NCI-H748 (cell line): ENCODE data around the gene CREG2.

Experiments
- DNase-seq: peaks from one replicate; lab custom pipeline; 2025; ENCODE audit not compliant: unreplicated experiment; lab: John Stamatoyannopoulos, UW

CREG2 gene

GRCh38 chr2:101310090-101310833 lies 77.0 kb downstream of the CREG2 start:
- no peak for DNase-seq

GRCh38 chr2:101308432-101309210 lies 78.7 kb downstream of the CREG2 start, which contains the start of gene RNF149:
TSS of gene RNF149 (minus strand) at chr2:101308701. CDS start at chr2:101308588, 113 bp downstream.
- DNase-seq = peak; percentile 82

- peak; percentile 52 for DNase-seq
Measured at GRCh38 chr2:101307950-101308431, 79.3 kb downstream of the CREG2 start.

- DNase-seq = no peak
Measured at GRCh38 chr2:101307503-101307902, 79.8 kb downstream of the CREG2 start.

DNA sequence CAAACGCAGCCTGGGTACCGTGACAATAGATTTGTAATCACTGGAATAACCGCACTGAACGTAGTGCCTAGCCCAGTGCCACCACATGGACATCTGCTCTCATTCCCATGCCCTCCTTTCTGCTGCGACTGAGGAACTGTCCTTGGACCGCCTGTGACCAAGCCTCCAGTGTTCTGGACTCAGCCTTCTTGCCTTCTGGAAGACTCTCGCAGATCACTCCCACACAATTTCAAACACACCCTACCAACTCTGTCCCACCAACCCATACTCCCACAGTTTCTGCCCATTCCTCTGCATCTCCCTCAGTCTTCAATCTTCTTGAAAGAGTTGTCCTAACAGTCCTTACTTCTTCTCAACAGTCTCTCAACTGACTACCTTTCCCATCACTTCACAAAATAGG lies 80.9 kb downstream of the CREG2 start:
- DNase-seq = no peak

GRCh38 chr2:101305492-101306078 lies 81.7 kb downstream of the CREG2 start:
- DNase-seq = no peak

DNA sequence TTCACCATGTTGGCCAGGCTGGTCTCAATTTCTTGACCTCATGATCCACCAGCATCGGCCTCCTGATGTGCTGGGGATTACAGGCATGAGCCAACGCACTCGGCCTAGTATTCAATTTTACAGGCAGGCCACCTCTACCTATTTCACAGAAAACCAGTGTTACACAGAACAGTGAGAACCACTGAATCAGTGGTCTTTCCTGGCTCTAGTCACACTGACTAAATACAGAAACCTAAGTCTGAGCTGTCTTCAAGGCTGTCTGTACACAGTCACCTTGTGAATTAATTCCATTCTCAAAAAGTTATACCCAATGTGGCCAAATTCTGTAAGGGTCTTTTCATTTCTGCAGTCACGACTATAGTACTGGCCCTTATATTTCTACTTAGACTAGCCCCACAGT lies 82.3 kb downstream of the CREG2 start:
- no peak for DNase-seq

DNA sequence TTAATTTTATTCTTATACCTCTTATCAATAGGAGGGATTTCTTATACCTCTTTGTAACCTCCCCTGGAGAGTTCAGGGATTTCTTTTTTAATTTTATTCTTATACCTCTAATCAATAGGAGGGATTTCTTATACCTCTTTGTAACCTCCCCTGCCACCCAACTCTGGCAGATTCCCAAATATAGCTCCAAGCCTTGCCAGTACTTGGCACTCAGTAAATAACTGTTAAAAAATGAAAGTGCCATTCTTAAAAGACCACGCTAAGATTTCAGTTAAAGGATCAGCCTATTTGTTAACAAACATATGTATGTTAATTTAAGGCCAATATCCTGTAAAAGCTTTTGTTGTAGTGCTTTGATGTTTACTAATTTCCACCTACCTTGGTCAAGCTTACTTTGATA lies 83.6 kb downstream of the CREG2 start:
- DNase-seq = no peak

- no peak for DNase-seq
Measured at GRCh38 chr2:101302016-101302415, 85.3 kb downstream of the CREG2 start.

DNA sequence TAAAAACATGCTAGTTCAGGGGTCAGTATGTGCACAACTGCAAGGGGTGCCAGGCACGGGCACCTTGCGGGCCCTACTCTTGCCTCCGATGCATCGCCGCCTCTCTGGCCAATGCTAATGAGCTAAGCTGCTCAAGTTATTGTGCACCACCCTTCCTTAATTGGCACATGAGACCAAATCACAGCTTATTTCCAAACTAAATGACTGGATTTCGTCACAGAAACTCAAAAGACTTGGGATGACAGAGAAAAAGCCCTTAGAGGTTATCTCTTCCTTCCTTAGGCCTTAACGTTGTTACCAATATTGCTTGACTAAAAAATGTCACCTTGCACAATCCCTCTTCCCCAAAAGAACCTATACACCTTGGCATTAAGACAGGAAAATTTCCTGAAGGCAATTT lies 86.5 kb downstream of the CREG2 start:
- DNase-seq = no peak

DNA sequence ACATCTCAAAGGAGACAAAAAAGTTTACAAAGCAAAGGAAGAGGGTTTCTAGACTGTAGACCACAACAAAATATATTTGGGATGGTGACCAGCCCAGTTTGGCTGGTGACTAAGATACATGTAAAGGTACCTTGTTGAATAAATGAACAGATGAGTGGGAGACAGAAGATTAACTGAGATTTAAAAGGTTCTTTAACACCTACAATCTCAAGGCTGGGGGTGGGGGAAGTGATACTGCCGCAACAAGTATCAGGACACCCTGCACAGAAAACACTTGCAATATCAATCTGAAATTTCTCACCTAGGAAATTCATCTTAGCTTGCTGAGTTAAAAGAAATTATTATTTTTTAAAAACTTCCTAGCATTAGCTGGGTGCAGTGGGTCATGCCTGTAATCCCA lies 87.1 kb downstream of the CREG2 start:
- DNase-seq = no peak

DNA sequence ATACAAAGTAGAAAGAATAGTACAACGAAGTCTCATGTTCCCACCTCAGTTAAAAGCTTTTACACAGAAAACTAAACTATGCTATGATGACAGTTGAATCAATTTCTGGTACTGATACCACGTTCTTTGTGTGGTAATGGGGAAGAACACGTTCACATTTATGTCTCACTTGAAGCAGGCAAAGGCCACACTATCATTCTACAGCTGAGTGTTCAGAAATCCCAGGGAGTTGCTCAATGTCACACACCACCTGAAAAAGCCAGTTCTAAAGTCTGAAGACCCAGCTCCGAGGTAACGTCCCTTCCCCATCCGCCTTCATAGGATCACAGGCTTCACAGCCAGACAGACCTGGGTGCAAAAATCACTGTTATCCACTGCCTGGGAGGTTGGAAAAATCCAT lies 87.7 kb downstream of the CREG2 start:
- DNase-seq = no peak

GRCh38 chr2:101297383-101297782 lies 89.9 kb downstream of the CREG2 start:
- DNase-seq = no peak

DNA sequence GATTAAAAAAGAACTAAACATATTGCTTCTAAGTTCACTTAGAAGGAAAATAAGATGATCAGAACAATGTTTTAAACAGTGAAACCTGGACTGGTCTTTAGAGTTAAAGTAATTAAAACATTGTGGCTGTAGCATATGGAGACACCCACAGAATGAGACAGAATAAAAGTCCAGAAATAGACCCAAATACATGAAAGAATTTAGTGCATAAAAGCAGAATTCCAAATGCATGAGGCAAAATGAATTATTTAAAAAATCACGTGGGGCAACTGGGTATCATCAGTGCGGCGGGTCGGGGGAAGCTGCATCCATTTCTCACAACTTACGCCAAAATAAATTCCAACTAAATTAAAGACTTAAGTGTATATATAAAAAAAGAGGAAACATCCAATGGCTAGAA lies 90.9 kb downstream of the CREG2 start:
- no peak for DNase-seq

DNA sequence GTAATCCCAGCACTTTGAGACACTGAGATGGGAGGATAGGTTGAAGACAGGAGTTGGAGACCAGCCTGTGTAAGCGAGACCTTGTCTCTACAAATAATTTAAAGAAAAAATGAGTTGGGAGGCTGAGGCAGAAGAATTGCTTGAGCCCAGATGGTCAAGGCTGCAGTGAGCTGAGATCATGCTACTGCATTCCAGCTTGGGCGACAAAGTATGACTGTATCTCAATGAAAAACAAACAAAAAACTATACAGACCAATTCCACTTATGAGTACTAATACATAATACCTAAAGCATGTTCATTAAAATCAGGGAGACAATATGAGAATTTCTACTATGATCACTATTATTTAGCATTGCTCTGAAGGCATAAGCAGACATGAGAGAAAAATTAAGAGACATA lies 91.4 kb downstream of the CREG2 start:
- no peak for DNase-seq
